GM18508 (cell line): ENCODE results near the gene DEDD2.

Experiments
- ATAC-seq: cut with Tn5 transposase; IDR thresholded peaks from one replicate; pipeline ENCODE4 v1.9.1; 2021; ENCODE audit warnings: moderate number of reproducible peaks; ENCODE audit not compliant: insufficient read depth, unreplicated experiment

DEDD2 gene

DNA sequence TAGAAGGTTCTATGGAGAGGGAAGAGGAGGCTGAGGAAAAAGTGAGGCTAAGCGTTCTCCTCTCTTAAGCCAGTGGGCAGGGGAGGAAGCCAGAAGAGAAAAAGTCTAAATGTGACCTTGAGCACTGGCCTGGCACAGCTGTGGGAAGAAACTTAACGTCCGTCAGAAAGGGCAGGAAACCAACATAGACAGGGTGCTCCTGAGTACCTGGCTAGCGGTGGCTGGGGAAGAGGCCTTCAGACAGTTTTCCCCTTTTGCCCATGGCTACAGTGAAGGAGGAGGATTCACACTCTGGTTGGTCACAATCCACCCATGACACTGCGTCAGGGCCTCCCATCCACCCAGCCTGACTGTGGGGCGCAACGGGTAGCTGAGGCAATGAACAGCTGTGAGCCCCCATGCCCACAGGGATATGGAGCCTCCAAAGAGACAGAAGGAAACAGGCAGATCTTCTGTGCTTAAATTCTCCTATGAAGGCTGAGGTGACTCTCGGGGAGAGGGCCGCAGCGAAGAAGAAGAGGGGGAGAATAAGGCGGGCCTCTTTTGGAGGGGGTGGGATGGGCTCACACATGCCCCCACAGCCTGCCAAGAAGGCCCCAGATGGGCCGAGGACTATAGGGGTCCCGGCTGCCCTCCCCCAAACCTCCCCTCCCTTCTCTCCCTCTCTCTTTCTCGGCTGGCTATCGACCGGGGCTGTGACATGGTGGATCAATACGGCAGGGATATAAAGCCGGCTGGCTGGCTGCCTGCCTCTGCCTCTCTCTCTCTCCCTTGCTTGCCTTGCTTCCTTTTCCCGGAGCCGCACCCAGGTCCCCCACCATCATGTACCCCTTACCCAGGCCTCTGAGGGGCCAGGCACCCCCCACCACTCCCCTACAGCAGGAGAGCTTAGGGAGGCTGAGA, 65.4 kb downstream of the DEDD2 start:
- ATAC-seq, result no peak

DNA sequence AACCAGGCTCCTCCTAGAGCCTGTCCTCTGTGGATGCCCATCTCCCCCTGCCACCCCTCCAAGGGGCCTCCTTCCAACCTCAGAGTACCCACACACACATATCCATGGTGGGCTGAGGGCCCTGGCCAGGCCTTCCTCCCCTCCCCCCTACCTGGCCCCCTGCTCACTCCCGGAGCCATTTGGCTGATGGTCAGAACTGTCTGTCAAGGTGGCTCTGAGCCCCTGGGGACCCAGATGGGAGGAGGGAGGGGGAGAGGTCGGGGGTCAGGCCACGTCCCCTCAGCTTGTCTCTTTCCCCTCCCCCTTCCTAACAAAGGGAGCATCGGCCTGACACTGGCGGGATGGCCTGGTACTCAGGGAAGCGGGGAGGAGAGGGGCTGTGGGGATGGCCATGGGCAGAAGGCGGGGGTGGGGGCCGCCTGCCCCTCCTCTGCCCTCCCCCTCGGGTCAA, 66.5 kb downstream of the DEDD2 start:
- ATAC-seq, result no peak

DNA sequence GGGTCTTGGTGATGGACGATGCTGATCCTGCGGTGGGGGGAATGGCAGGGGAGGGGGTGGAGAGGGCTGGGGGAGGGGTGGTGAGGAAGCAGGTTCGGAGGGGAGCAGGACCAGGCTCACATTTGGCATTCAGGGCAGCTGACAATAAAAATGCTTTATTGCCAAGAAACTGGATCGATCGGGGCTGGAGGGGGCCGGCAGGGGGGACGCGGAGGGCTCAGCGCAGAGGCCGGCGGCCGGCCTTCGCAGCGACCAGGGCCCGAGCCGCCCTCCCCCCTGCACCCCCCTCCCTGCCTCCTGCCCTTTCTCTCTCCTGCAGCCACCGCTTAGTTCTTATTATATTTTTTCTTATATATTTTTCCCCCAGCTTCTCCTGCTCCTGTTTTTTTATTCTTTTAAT, 67.1 kb downstream of the DEDD2 start:
- ATAC-seq, result no peak

DNA sequence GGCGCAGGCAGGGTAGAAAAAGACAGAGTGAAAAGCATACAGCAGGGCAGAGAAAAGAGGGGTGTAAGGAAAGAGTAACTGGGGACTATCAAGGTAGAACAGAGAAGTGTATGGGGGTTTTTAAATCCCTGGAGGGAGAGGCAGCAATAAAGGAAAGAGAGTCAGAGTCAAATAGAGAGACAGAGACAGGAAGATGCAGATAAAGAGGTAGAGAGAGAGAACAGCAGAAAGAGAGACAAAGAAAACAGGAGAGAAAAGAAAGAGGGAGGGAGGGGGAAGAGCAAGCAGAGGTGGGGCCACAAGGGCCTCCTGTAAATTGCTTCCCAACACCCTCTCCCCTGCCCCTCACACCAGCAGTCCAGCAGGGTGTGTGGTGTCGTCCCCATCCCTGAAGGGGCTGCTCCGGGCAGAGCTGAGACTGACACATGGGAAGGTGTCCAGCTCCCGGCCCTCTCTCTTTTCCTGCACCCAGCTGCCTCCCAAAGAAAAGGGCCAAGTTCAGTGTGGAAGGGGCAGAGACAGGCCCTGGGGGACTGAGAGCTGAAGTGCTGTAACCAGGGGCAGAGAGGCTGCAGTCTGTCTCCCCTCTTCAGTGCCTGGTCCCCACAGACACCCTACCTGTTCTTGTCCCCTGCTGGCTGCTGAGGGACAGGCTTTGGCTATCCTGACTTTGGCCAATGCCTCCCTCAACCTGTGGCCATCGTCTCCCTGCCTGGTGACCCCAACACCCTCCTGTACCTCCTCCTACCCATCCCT, 67.9 kb downstream of the DEDD2 start:
- ATAC-seq, result no peak
